ENCODE data around the gene DCLRE1C.

GRCh38 chr10:14860791-14861190, 93.1 kb downstream of the DCLRE1C start:
- TF ChIP-seq POLR2A (IDR thresholded peaks at IDR 0.05; ENCODE audit: low read length) (no peak), CEBPB (IDR thresholded peaks at IDR 0.05) (no peak), EP300 (IDR thresholded peaks at IDR 0.05) (no peak), MAFK (IDR thresholded peaks at IDR 0.05; ENCODE audit: partially characterized antibody) (no peak), CTCF (IDR thresholded peaks at IDR 0.05) (no peak), PBX3 (IDR thresholded peaks at IDR 0.05) (no peak), SMC3 (IDR thresholded peaks at IDR 0.05) (no peak)

Data from A549 (cell line).